Neuronal stem cell (in vitro differentiated cells): ENCODE measurements around the gene KCNJ6.

Experiments used
- DNase-seq: peaks from one replicate; pipeline ENCODE4 v3.0.0-alpha.2; 2013; ENCODE audit warnings: low spot score
- H2AFZ ChIP-seq: one replicate; pipeline ENCODE4 v1.6.1; 2013; ENCODE audit warnings: mild to moderate bottlenecking, low read length, inconsistent platforms
- H2AK5ac ChIP-seq: 2 replicates; pipeline ENCODE4 v1.6.1; 2013; ENCODE audit warnings: low read depth, mild to moderate bottlenecking, inconsistent platforms, low read length, moderate library complexity, mixed read lengths
- H2BK120ac ChIP-seq: 2 replicates; pipeline ENCODE4 v1.6.1; 2013; ENCODE audit warnings: low read depth, mild to moderate bottlenecking, inconsistent platforms, low read length, moderate library complexity, mixed read lengths
- H2BK12ac ChIP-seq: one replicate; pipeline ENCODE4 v1.6.1; 2013; ENCODE audit warnings: low read length, inconsistent platforms
- H2BK15ac ChIP-seq: 2 replicates; pipeline ENCODE4 v1.6.1; 2013; ENCODE audit warnings: mild to moderate bottlenecking, low read length, inconsistent platforms, mixed read lengths
- H2BK5ac ChIP-seq: one replicate; pipeline ENCODE4 v1.6.1; 2013; ENCODE audit warnings: inconsistent platforms, mild to moderate bottlenecking, low read length, moderate library complexity
- H3K14ac ChIP-seq: one replicate; pipeline ENCODE4 v1.6.1; 2013; ENCODE audit warnings: low read length, inconsistent platforms
- H3K18ac ChIP-seq: 2 replicates; pipeline ENCODE4 v1.6.1; 2013; ENCODE audit warnings: low read length, inconsistent platforms
- H3K23ac ChIP-seq: 2 replicates; pipeline ENCODE4 v1.6.1; 2013; ENCODE audit warnings: low read depth, mild to moderate bottlenecking, mixed read lengths, low read length, inconsistent platforms; ENCODE audit not compliant: poor library complexity
- H3K27ac ChIP-seq: replicated peaks from 3 replicates; pipeline ENCODE4 v1.5.1; 2013; ENCODE audit warnings: low read length, inconsistent platforms
- H3K27me3 ChIP-seq, 3 experiments: 2 replicates each; pipeline ENCODE4 v1.6.1; 2013; ENCODE audit warnings: low read length in 3 of 3, mild to moderate bottlenecking in 2 of 3, inconsistent platforms in 1 of 3, low read depth in 1 of 3, mixed read lengths in 1 of 3, moderate library complexity in 1 of 3; ENCODE audit not compliant: control insufficient read depth in 3 of 3, insufficient read depth in 3 of 3
- H3K36me3 ChIP-seq, 2 donors: replicated peaks in 1 of 2; 2 replicates each; pipeline ENCODE4 v1.6.1; 2013; ENCODE audit warnings: low read length in 2 of 2; ENCODE audit not compliant: control insufficient read depth in 2 of 2, insufficient read depth in 2 of 2
- H3K4ac ChIP-seq: 2 replicates; pipeline ENCODE4 v1.6.1; 2013; ENCODE audit warnings: inconsistent platforms, mild to moderate bottlenecking, low read length, moderate library complexity
- H3K4me1 ChIP-seq, 2 donors: 1 replicate in 1 of 2; 2 replicates in 1 of 2; pipeline ENCODE4 v1.6.1; 2013; ENCODE audit warnings: low read length in 2 of 2, low read depth in 1 of 2; ENCODE audit not compliant: control insufficient read depth in 2 of 2, insufficient read depth in 1 of 2
- H3K4me2 ChIP-seq: one replicate; pipeline ENCODE4 v1.6.1; 2013; ENCODE audit warnings: mild to moderate bottlenecking, low read length, inconsistent platforms; ENCODE audit not compliant: insufficient read depth, poor library complexity, severe bottlenecking
- H3K4me3 ChIP-seq, 2 donors: 2 replicates each; pipeline ENCODE4 v1.5.1; 2013; ENCODE audit warnings: low read length in 2 of 2, mild to moderate bottlenecking in 2 of 2, inconsistent platforms in 1 of 2, moderate library complexity in 1 of 2
- H3K79me1 ChIP-seq: one replicate; pipeline ENCODE4 v1.6.1; 2013; ENCODE audit warnings: low read depth, mild to moderate bottlenecking, inconsistent platforms, low read length, moderate library complexity
- H3K9ac ChIP-seq: one replicate; pipeline ENCODE4 v1.6.1; 2013; ENCODE audit warnings: mild to moderate bottlenecking, low read depth, low read length, inconsistent platforms; ENCODE audit not compliant: poor library complexity
- H3K9me3 ChIP-seq, 2 donors: replicated peaks in 1 of 2; 2 replicates each; pipeline versions ENCODE3 to v1.6.1; 2013; ENCODE audit warnings: low read length in 2 of 2, mild to moderate bottlenecking in 2 of 2, inconsistent platforms in 1 of 2, low read depth in 1 of 2, mixed read lengths in 1 of 2, moderate library complexity in 1 of 2; ENCODE audit not compliant: control insufficient read depth in 2 of 2, insufficient read depth in 1 of 2
- H4K8ac ChIP-seq: one replicate; pipeline ENCODE4 v1.6.1; 2013; ENCODE audit warnings: low read depth, mild to moderate bottlenecking, inconsistent platforms, low read length, moderate library complexity
- H4K91ac ChIP-seq: one replicate; pipeline ENCODE4 v1.6.1; 2013; ENCODE audit warnings: low read length, low read depth, mild to moderate bottlenecking, inconsistent platforms; ENCODE audit not compliant: poor library complexity
- WGBS, 2 donors: extraction: QIAGEN DNeasy Blood & Tissue Kit; methylation state at CpG; one replicate each; pipeline ENCODE4 v1.1.7; 2013; ENCODE audit warnings: missing lambda C conversion rate in 2 of 2, mixed read lengths in 1 of 2; ENCODE audit not compliant: insufficient read length in 2 of 2, insufficient replicate concordance in 1 of 2; ENCODE audit errors: extremely low coverage in 2 of 2; 5-methylcytosine and 5-hydroxymethylcytosine counted together

KCNJ6 gene

DNA sequence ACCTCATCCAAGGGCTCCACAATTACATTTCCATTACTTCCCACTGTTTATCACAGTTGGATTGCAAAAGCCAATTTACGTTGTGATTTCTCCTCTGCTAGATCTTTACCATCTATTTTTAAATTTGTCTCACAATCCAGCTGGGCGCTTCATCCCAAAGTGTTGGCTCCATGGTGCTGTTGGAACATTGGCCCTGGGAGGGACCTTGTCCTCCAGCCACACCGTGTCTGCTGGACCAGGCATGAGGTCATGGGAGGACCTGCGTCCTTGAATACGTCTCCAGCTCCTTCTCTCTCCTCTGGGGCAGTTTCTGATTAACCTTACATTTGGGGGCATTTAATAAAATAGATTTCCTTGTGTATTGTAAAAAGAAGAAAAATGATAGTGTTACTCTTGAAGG is 125.4 kb downstream of the KCNJ6 start:
- Histone ChIP-seq H4K91ac (no peak overlapping the region), H2BK5ac (no peak overlapping the region), H3K14ac (no peak overlapping the region), H3K4me1 (peaks cover 0 to 3% of the 10 kb centered on the region in 2 donors), H3K79me1 (no peaks in the 10 kb centered on the region), H3K36me3 (no peaks in the 10 kb centered on the region), H2BK12ac (no peak overlapping the region), H2AFZ (no peak overlapping the region), H3K4me3 (no peak overlapping the region), H2BK120ac (no peak overlapping the region), H3K27ac (no peak overlapping the region), H3K23ac (no peak overlapping the region), H4K8ac (no peak overlapping the region), H3K4ac (no peak overlapping the region), H3K27me3 (no peaks in the 10 kb centered on the region), H3K9ac (no peak overlapping the region), H2BK15ac (no peak overlapping the region), H3K9me3 (no peaks in the 10 kb centered on the region), H3K4me2 (no peak overlapping the region), H2AK5ac (no peak overlapping the region), H3K18ac (no peak overlapping the region)
- DNase-seq = no peak
- WGBS, 2 donors = no CpG with 5 or more reads among the region's 5 CpGs

DNA sequence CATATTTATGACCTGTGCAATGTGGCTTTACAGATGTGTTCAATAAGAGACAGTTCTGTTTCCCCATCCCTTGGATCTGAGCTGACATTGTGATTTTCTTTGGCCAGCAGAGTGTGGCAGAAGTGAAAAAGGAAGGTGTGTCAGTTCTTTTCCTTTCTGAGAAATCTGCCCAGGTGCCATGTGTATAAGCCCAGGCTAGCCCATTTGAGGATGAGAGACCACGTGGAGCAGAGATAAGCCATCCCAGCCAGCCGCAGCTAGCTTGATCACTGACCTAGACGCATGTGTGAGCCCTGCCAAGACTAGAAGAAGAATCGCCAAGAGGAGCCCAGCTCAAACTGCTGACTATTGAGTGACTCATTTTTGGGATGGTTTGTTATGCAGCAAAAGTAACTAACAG is 127.8 kb downstream of the KCNJ6 start:
- no peak overlapping the region for H3K27ac ChIP-seq
- H3K36me3 ChIP-seq = no peaks in the 10 kb centered on the region
- no peak overlapping the region for H3K4me2 ChIP-seq
- no peak overlapping the region for H4K91ac ChIP-seq
- H3K4me1 ChIP-seq = peaks cover 0 to 3% of the 10 kb centered on the region in 2 donors
- H2AK5ac ChIP-seq = no peak overlapping the region
- no peaks in the 10 kb centered on the region for H3K27me3 ChIP-seq
- H3K9me3 ChIP-seq = no peaks in the 10 kb centered on the region
- no peak overlapping the region for H2AFZ ChIP-seq
- WGBS, 2 donors = no CpG with 5 or more reads among the region's 4 CpGs
- no peaks in the 10 kb centered on the region for H3K79me1 ChIP-seq
- H3K9ac ChIP-seq = no peak overlapping the region
- H2BK120ac ChIP-seq = no peak overlapping the region
- H2BK15ac ChIP-seq = no peak overlapping the region
- H3K4ac ChIP-seq = no peak overlapping the region
- no peak overlapping the region for H3K23ac ChIP-seq
- H2BK5ac ChIP-seq = no peak overlapping the region
- no peak overlapping the region for H3K18ac ChIP-seq
- no peak overlapping the region for H3K4me3 ChIP-seq
- DNase-seq = no peak
- H2BK12ac ChIP-seq = no peak overlapping the region
- no peak overlapping the region for H3K14ac ChIP-seq
- H4K8ac ChIP-seq = no peak overlapping the region

DNA sequence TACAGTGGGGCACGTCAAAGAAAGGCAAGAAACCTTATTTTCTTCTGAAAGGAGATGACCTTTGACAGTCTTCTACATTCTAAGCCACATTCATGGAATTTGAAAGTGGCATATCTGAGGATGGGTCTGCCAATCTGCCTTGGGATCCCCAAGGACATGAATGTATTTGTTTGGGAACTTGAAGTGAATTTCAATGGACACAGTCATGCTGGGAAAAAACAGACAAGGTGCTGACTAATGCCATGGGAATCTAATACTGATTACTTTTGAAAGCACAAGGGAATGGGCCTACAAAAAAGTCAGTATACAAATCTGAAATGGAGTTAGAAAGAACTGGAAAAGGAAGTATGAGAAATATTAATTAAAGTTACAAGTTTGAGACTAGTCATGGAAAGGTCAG is 128.8 kb downstream of the KCNJ6 start:
- no peak overlapping the region for H2BK120ac ChIP-seq
- WGBS, 2 donors = no CpG with 5 or more reads among the region's 1 CpG
- H3K27ac ChIP-seq = no peak overlapping the region
- H3K14ac ChIP-seq = no peak overlapping the region
- H3K4ac ChIP-seq = no peak overlapping the region
- no peak overlapping the region for H3K23ac ChIP-seq
- DNase-seq = no peak
- no peak overlapping the region for H3K4me3 ChIP-seq
- H3K36me3 ChIP-seq = no peaks in the 10 kb centered on the region
- no peak overlapping the region for H3K4me2 ChIP-seq
- no peak overlapping the region for H4K91ac ChIP-seq
- H3K27me3 ChIP-seq = no peaks in the 10 kb centered on the region
- no peak overlapping the region for H2BK5ac ChIP-seq
- H3K4me1 ChIP-seq = peaks cover 0 to 3% of the 10 kb centered on the region in 2 donors
- H3K9me3 ChIP-seq = no peaks in the 10 kb centered on the region
- no peak overlapping the region for H2BK12ac ChIP-seq
- no peak overlapping the region for H3K18ac ChIP-seq
- H3K9ac ChIP-seq = no peak overlapping the region
- no peak overlapping the region for H2AFZ ChIP-seq
- no peak overlapping the region for H4K8ac ChIP-seq
- no peaks in the 10 kb centered on the region for H3K79me1 ChIP-seq
- no peak overlapping the region for H2BK15ac ChIP-seq
- H2AK5ac ChIP-seq = no peak overlapping the region

GRCh38 chr21:37784591-37785318 is 131.5 kb downstream of the KCNJ6 start:
- no peak for DNase-seq
- no peak overlapping the region for H2AK5ac ChIP-seq
- no peak overlapping the region for H2BK120ac ChIP-seq
- peaks cover 0 to 4% of the 10 kb centered on the region in 2 donors for H3K9me3 ChIP-seq
- no peaks in the 10 kb centered on the region for H3K79me1 ChIP-seq
- H3K14ac ChIP-seq = no peak overlapping the region
- no peak overlapping the region for H3K9ac ChIP-seq
- H3K4me2 ChIP-seq = no peak overlapping the region
- no peak overlapping the region for H3K27ac ChIP-seq
- H3K18ac ChIP-seq = no peak overlapping the region
- no CpG with 5 or more reads among the region's 7 CpGs for WGBS, 2 donors
- H3K4me3 ChIP-seq = no peak overlapping the region
- no peaks in the 10 kb centered on the region for H3K36me3 ChIP-seq
- H3K4me1 ChIP-seq = peaks cover 0 to 3% of the 10 kb centered on the region in 2 donors
- H4K8ac ChIP-seq = no peak overlapping the region
- no peaks in the 10 kb centered on the region for H3K27me3 ChIP-seq
- no peak overlapping the region for H4K91ac ChIP-seq
- H2BK5ac ChIP-seq = no peak overlapping the region
- no peak overlapping the region for H3K4ac ChIP-seq
- no peak overlapping the region for H2AFZ ChIP-seq
- H2BK12ac ChIP-seq = no peak overlapping the region
- H2BK15ac ChIP-seq = no peak overlapping the region
- no peak overlapping the region for H3K23ac ChIP-seq
